ENCODE data around the gene TMC7. TPM values are rescaled to one million over a fixed set of nuclear protein-coding genes. Genes with fewer than 3 reads are reported as not detected.
A peak's percentile ranks its signal among the peaks of the same experiment; 100 is the strongest.

The TMC7 gene
- total and polyA plus RNA-seq, 9 of the 15 experiments (the other 6 are each of a cell fraction or from before 2014, with no cell fraction given), result 0.08 to 2.0 (median 1.5) TPM

DNA sequence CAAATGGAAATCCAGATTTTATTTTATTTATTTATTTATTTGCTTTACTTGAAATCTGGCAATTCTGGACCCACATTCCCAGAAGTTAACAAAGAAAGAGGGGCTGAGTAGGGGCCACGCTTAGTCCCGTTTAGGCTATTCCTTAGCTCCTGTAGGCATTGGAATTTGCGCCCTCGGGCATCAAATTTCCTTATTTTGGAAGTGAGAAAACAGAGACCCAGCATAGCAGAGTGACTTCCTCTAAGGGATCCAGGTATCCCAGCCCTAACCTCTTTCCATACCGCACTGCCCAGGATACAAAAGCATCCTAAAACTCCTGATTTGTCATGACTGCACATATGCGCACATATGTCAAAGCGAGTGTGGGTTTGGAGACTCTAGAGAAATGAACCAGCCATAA, 38.5 kb upstream of the TMC7 start:
- TF ChIP-seq TAF1 (IDR thresholded peaks at IDR 0.05; ENCODE audit: control insufficient read depth, extremely low read depth, insufficient read depth, low read length, severe bottlenecking) (no peak), ZNF431 (CRISPR knock-in tag; IDR thresholded peaks at IDR 0.05) (no peak), ZNF165 (CRISPR knock-in tag; IDR thresholded peaks at IDR 0.05; ENCODE audit: borderline replicate concordance) (no peak), DIDO1 (tag; IDR thresholded peaks at IDR 0.05; ENCODE audit: low read depth) (no peak), SPI1 (IDR thresholded peaks at IDR 0.05; ENCODE audit: borderline replicate concordance, low read depth, low read length) (no peak), JUNB (CRISPR knock-in tag; conservative IDR thresholded peaks at IDR 0.05) (no peak), DDX20 (tag; IDR thresholded peaks at IDR 0.05; ENCODE audit: low read depth) (no peak), ZNF507 (tag; conservative IDR thresholded peaks at IDR 0.05) (no peak), ZNF76 (CRISPR knock-in tag; IDR thresholded peaks at IDR 0.05; ENCODE audit: borderline replicate concordance) (no peak), HNRNPLL (IDR thresholded peaks at IDR 0.05; ENCODE audit: low read depth, low read length, poor library complexity, severe bottlenecking) (no peak)
- TF ChIP-seq, protein P1, sequence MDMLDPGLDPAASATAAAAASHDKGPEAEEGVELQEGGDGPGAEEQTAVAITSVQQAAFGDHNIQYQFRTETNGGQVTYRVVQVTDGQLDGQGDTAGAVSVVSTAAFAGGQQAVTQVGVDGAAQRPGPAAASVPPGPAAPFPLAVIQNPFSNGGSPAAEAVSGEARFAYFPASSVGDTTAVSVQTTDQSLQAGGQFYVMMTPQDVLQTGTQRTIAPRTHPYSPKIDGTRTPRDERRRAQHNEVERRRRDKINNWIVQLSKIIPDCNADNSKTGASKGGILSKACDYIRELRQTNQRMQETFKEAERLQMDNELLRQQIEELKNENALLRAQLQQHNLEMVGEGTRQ (CRISPR knock-in tag; IDR thresholded peaks at IDR 0.05), result no peak
- Histone ChIP-seq H3K4me2 (ENCODE audit: insufficient read depth, low read length) (no peak overlapping the region), H3K4me1 (replicated peaks in 1 of 2; ENCODE audit: control insufficient read depth in 2 of 2, insufficient read depth in 2 of 2, low read length in 2 of 2) (peaks cover 2 to 3% of the 10 kb centered on the region in 2 experiments; a peak in 2 of 5 replicates), H3K9me3 (replicated peaks; ENCODE audit: control insufficient read depth, insufficient read depth, low read depth, low read length) (no peaks in the 10 kb centered on the region), H3K79me2 (ENCODE audit: control insufficient read depth, insufficient read depth, low read length) (no peaks in the 10 kb centered on the region), H2AFZ (ENCODE audit: low read depth, low read length) (peak overlapping the region; percentile 89), H3K9me1 (ENCODE audit: control insufficient read depth, insufficient read depth, low read length) (no peaks in the 10 kb centered on the region), H3K27ac (ENCODE audit: extremely low read depth, low read depth, low read length) (no peak overlapping the region), H3K27me3 (ENCODE audit: control insufficient read depth in 2 of 2, insufficient read depth in 2 of 2, low read length in 2 of 2) (no peaks in the 10 kb centered on the region), H3K36me3 (ENCODE audit: control insufficient read depth, insufficient read depth, low read length) (no peaks in the 10 kb centered on the region), H3K4me3 (no peak overlapping the region), H3K9ac (ENCODE audit: insufficient read depth in 1 of 2, low read depth in 2 of 2, low read length in 2 of 2) (no peak overlapping the region), H4K20me1 (replicated peaks; ENCODE audit: control insufficient read depth, insufficient read depth, low read length) (no peaks in the 10 kb centered on the region)
- 83% methylated on average over 7 of the region's 7 CpGs for WGBS (ENCODE audit: insufficient coverage, low coverage, missing lambda C conversion rate)
- ATAC-seq (no peak), DNase-seq (ENCODE audit: extremely low read depth in 1 of 4, low spot score in 3 of 4) (no peak), FAIRE-seq (no peak)
- BruUV-seq (replicated peaks), result TSS peak; percentile 79
- intact Hi-C loops (cut with micrococcal nuclease), result no loop called here
- in situ Hi-C loops (cut with MboI), result no loop called here
- ChIA-PET POLR2A (interaction anchor here (1.1 to 2.9 kb wide), 4 partner anchors 8 to 143 kb away, joined by 4 to 14 read pairs (median 8); partner anchors contain the start of gene ARL6IP1), CTCF (ENCODE audit: low intra/inter-chr PET ratio) (no interaction called here)

Data from K562 (cell line).